ENCODE data around the gene NDUFB10.
A peak's percentile ranks its signal among the peaks of the same experiment; 100 is the strongest.
"Not testable (repeated sequence)": the region's sequence is repeated elsewhere in the genome, so short reads cannot be mapped to it uniquely, and the experiment has no call there.

Gene NDUFB10

GRCh38 chr16:1959269-1960039 lies at the start of gene NDUFB10:
Gene NDUFB10, plus strand, starts transcription at chr16:1959538. Its CDS starts 87 bp downstream, at chr16:1959625.
- peak; percentile 91 for DNase-seq (ENCODE audit: low spot score)

GRCh38 chr16:1909561-1910231 lies 49.6 kb upstream of the NDUFB10 start:
- no peak for DNase-seq (ENCODE audit: low spot score)

- DNase-seq (ENCODE audit: low spot score), result no peak
Measured at GRCh38 chr16:1911467-1912214, 47.7 kb upstream of the NDUFB10 start.

GRCh38 chr16:1912215-1912543 lies 47.2 kb upstream of the NDUFB10 start:
- no peak for DNase-seq (ENCODE audit: low spot score)

GRCh38 chr16:1913327-1914083 lies 45.8 kb upstream of the NDUFB10 start:
- no peak for DNase-seq (ENCODE audit: low spot score)

- no peak for DNase-seq (ENCODE audit: low spot score)
Measured at GRCh38 chr16:1914084-1914608, 45.2 kb upstream of the NDUFB10 start.

- DNase-seq (ENCODE audit: low spot score), result no peak
Measured at GRCh38 chr16:1914988-1915387, 44.4 kb upstream of the NDUFB10 start.

- DNase-seq (ENCODE audit: low spot score), result no peak
Measured at GRCh38 chr16:1915732-1916639, 43.4 kb upstream of the NDUFB10 start.

GRCh38 chr16:1916640-1916990 lies 42.7 kb upstream of the NDUFB10 start:
- DNase-seq (ENCODE audit: low spot score), result no peak

- no peak for DNase-seq (ENCODE audit: low spot score)
Measured at GRCh38 chr16:1917056-1917664, 42.2 kb upstream of the NDUFB10 start.

GRCh38 chr16:1917665-1918350 lies 41.5 kb upstream of the NDUFB10 start:
- no peak for DNase-seq (ENCODE audit: low spot score)

GRCh38 chr16:1918351-1919326 lies 40.7 kb upstream of the NDUFB10 start, which contains the start of gene HS3ST6:
Gene HS3ST6, minus strand, starts transcription at chr16:1918415. Its CDS starts 92 bp downstream, at chr16:1918323.
- DNase-seq (ENCODE audit: low spot score), result no peak

GRCh38 chr16:1919327-1919998 lies 39.9 kb upstream of the NDUFB10 start:
- DNase-seq (ENCODE audit: low spot score), result no peak

GRCh38 chr16:1920122-1920521 lies 39.2 kb upstream of the NDUFB10 start:
- not testable (repeated sequence) for DNase-seq (ENCODE audit: low spot score)

GRCh38 chr16:1920727-1921171 lies 38.6 kb upstream of the NDUFB10 start:
- no peak for DNase-seq (ENCODE audit: low spot score)

- no peak for DNase-seq (ENCODE audit: low spot score)
Measured at GRCh38 chr16:1922357-1922756, 37.0 kb upstream of the NDUFB10 start.

GRCh38 chr16:1923299-1924034 lies 35.9 kb upstream of the NDUFB10 start:
- peak; percentile 16 for DNase-seq (ENCODE audit: low spot score)

Data from hematopoietic multipotent progenitor cell treated with erythropoietin and hydrocortisone succinate and interleukin-3 and kit ligand, for 17 days (in vitro differentiated cells).